GM13976 (cell line): ENCODE measurements around the gene CRHR1.

Source experiments
- DNase-seq: peaks from one replicate; pipeline ENCODE4 v3.0.0; 2012; ENCODE audit warnings: low spot score
- in situ Hi-C: fragments of 300-500 bp; cut with MboI; formaldehyde crosslinking; loops from one replicate; pipeline ENCODE4 v1.12.0; 2022; ENCODE audit warnings: low sequenced_read_pairs, mixed read lengths, inconsistent platforms; ENCODE audit not compliant: unreplicated experiment
- TF ChIP-seq, protein P1 (sequence below): IDR thresholded peaks from 2 replicates; pipeline ENCODE4 v1.5.1; 2012; ENCODE audit warnings: borderline replicate concordance, mild to moderate bottlenecking; ENCODE audit not compliant: insufficient read depth; ENCODE audit errors: extremely low read depth, missing control alignments, control extremely low read depth

CRHR1 gene

DNA sequence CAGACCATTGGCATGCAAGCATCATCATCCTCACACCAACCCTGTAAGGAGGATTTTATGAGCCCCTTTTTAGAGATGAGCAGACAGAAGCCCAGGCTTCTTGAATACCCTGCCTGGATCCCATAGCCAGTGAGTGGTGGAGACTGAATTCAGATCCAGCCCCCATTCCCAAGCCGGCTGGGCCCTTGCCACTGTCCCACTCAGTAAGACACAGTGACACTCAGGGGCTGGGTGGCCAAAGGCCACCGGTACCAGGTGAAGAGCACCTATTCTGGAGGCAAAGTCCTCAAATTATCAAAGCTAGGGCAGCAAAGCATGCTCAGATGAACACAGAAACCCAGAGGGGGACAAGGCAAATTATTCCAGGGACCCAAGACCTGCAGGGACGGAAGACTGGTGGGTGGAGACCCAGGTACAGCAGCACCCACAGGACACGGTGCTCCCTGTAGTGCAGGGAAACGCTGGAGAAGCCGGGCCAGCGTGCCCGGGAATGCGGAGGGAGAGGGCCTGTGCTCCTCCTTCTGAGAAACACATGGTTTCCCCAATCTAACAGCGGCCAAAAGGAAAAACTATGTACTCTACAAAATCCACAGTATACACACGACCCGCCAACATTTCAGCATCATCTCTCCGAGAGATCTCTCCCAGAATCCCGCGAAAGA, 33.2 kb upstream of the CRHR1 start:
- DNase-seq, result no peak
- TF ChIP-seq, protein P1, sequence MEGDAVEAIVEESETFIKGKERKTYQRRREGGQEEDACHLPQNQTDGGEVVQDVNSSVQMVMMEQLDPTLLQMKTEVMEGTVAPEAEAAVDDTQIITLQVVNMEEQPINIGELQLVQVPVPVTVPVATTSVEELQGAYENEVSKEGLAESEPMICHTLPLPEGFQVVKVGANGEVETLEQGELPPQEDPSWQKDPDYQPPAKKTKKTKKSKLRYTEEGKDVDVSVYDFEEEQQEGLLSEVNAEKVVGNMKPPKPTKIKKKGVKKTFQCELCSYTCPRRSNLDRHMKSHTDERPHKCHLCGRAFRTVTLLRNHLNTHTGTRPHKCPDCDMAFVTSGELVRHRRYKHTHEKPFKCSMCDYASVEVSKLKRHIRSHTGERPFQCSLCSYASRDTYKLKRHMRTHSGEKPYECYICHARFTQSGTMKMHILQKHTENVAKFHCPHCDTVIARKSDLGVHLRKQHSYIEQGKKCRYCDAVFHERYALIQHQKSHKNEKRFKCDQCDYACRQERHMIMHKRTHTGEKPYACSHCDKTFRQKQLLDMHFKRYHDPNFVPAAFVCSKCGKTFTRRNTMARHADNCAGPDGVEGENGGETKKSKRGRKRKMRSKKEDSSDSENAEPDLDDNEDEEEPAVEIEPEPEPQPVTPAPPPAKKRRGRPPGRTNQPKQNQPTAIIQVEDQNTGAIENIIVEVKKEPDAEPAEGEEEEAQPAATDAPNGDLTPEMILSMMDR, result no peak
- in situ Hi-C loops, result no loop called here

DNA sequence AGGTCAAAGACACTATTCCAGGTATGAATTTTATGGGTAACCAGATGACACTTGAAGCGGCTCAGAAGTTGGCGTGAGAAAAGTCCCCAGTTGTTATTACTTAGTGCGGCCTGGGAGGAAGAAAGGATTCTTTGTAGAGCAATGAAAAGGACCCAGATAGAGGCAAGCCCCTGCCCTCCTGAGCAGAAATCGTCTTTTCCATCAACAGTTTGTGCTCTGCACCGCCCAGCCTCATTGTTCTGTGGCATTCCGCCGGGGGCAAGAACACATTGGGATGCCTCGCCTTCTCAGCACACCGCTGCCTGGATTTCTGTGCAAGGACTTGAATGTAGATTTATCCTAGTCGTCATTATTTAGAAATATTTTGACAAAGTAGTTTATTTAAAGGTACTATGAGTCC, 32.7 kb upstream of the CRHR1 start:
- DNase-seq, result no peak
- TF ChIP-seq, protein P1, result no peak
- in situ Hi-C loops, result no loop called here

DNA sequence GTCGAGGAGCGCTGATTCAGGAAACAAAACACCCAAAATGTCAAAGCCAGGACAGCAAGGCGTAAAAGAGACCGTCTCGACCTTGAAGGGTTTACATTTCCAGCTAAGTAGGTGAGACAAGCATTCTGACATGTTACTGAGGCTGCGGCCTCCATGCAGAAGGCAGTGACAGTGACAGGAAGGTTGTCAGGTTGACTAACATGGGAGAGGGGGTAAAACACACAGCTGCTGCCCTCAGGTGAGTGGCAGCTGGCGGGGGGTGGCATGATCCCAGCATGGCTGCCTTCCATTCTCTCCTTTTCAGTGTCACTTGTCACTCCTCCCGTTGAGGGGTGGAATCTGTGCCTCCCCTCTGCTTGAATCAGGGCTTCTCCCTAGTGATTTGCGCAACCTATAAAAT, 31.9 kb upstream of the CRHR1 start:
- TF ChIP-seq, protein P1, result no peak
- in situ Hi-C loops, result no loop called here
- no peak for DNase-seq

DNA sequence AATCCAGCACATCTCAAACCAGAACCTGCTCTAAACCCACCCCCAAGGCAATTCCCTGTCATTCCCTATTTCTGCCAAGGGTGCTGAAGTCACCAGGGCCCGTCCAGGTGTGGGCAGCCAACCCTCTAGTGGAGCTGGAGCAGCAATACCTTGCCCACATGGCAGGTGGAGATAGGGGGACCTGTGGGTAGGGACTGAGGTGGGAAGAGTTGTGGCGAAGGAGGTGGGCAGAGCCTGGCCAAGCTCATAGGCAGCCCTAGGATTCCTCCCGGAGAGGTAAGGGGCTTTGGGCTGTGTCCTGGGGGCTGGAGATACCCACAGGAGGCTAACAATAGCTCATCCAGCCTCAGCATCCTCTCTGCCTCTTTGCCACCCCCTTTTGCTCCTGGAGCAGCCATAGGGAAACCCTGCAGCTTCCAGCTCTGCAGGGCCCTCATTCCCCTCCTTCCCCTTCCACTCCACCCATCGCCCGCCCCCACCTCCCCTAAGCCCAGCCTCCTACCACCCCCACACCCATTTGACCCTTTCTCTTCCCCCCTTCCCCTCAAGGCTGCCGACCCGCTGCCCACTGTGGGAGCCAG, 30.4 kb upstream of the CRHR1 start:
- in situ Hi-C loops, result no loop called here
- no peak for DNase-seq
- TF ChIP-seq, protein P1, result no peak

DNA sequence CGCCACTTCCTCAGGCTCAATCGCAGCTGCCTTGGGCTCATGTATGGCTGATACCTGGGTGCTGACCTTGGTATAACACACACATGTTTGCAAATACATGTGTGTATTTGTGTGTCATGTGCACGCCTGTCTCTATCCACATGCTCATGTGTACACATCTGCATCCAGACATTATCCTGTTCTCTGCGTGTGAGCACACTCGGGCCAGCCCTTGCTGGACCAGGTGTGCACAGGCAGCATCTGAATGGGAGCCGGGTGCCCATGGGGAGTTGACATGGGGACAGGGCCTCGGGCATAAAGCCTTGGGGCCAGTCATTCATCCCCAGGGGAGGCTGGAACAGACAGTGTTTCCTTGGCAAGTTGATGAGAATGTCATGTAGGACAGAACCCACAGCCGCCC, 29.1 kb upstream of the CRHR1 start:
- DNase-seq, result no peak
- in situ Hi-C loops, result no loop called here
- TF ChIP-seq, protein P1, result no peak

DNA sequence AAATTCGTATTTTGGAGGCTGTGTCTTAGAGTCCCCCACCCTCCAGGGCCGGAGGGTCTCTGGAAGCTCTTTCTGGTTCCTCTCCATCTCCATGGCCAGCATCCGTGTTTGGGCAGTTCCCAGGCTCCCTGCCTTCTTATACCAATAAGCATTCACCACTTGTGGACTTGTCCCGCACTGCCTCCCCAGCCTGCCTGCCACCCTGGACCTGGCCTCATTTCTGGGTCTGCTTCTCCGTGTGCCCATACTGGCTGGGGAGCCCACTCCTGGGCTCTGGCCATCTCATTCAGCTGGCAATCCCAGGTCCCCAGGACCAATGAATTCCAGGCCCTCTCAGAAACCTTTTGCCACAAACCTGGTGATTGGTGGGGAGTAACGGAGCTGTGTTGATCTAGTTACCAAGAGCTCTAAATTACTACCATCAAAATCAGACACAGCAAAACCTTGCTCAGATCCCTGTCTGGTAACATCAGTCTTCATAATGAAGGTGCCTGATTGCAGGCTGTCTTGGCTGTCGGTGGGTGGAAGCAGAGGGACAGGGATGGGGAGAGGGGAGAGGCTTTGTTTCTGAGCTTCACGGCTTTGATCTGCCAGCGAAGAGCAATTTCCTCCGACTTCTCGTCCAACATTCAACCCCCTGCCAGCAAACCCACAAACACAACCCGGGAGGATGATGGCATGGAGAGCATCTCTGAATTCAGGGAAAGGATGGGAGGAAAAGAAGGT, 27.7 kb upstream of the CRHR1 start:
- no peak for DNase-seq
- in situ Hi-C loops, result no loop called here
- TF ChIP-seq, protein P1, result no peak
